Forelimb muscle (tissue), 1 donor: ENCODE results near the gene KIF25. TPM values are rescaled to one million over a fixed set of nuclear protein-coding genes. Genes with fewer than 3 reads are reported as not detected.
"Not testable (repeated sequence)": the region's sequence is repeated elsewhere in the genome, so short reads cannot be mapped to it uniquely, and the experiment has no call there.

Experiments
- DNase-seq: peaks from one replicate; pipeline ENCODE4 v3.0.0-alpha.2; 2013; ENCODE audit warnings: low read depth
- polyA plus RNA-seq: library from polyadenylated mRNA; unstranded; fragments of 120-200 nt; gene quantifications from one replicate; pipeline ENCODE4 v1.2.1, GENCODE V29; 2013; ENCODE audit not compliant: insufficient read length

Gene KIF25
- polyA plus RNA-seq, 1 donor, result 0.73 TPM

GRCh38 chr6:168063431-168063830 lies 66.0 kb downstream of the KIF25 start:
- DNase-seq, result no peak

GRCh38 chr6:168064226-168064807 lies 66.8 kb downstream of the KIF25 start:
- no peak for DNase-seq

- DNase-seq, result no peak
Observed at GRCh38 chr6:168067081-168067759, 69.7 kb downstream of the KIF25 start.

- no peak for DNase-seq
Observed at GRCh38 chr6:168070804-168071203, 73.3 kb downstream of the KIF25 start.

GRCh38 chr6:168071620-168072019 lies 74.1 kb downstream of the KIF25 start:
- DNase-seq, result no peak

GRCh38 chr6:168072261-168072660 lies 74.8 kb downstream of the KIF25 start:
- DNase-seq, result no peak

GRCh38 chr6:168072730-168073129 lies 75.3 kb downstream of the KIF25 start:
- no peak for DNase-seq

GRCh38 chr6:168073937-168074730 lies 76.7 kb downstream of the KIF25 start:
- no peak for DNase-seq

- DNase-seq, result no peak
Observed at GRCh38 chr6:168075216-168075615, 77.7 kb downstream of the KIF25 start.

GRCh38 chr6:168075787-168076202 lies 78.3 kb downstream of the KIF25 start:
- no peak for DNase-seq

GRCh38 chr6:168077401-168077800 lies 79.9 kb downstream of the KIF25 start:
- not testable (repeated sequence) for DNase-seq

GRCh38 chr6:168078175-168078942 lies 80.9 kb downstream of the KIF25 start:
- peak; percentile 31 for DNase-seq

GRCh38 chr6:168078943-168079405 lies 81.5 kb downstream of the KIF25 start, which contains the start of gene FRMD1:
FRMD1 (minus strand) TSS chr6:168079212; CDS start chr6:168079094, 118 bp downstream.
- DNase-seq, result no peak

- DNase-seq, result no peak
Observed at GRCh38 chr6:168080393-168081077, 83.1 kb downstream of the KIF25 start.

GRCh38 chr6:168081858-168082546 lies 84.5 kb downstream of the KIF25 start:
- DNase-seq, result no peak

GRCh38 chr6:168082860-168083513 lies 85.5 kb downstream of the KIF25 start:
- DNase-seq, result no peak

- DNase-seq, result no peak
Observed at GRCh38 chr6:168083514-168083885, 86.0 kb downstream of the KIF25 start.

GRCh38 chr6:168084465-168085160 lies 87.1 kb downstream of the KIF25 start:
- DNase-seq, result no peak

- DNase-seq, result no peak
Observed at GRCh38 chr6:168086066-168086465, 88.6 kb downstream of the KIF25 start.
